Measurements from ENCODE around the gene TRRAP.

The TRRAP gene

GRCh38 chr7:98990356-98990755 is 112.0 kb downstream of the TRRAP start:
- H3K4me3 ChIP-seq (ENCODE audit: low read depth, low read length), result no peak overlapping the region
- no peak for TF ChIP-seq CTCF (IDR thresholded peaks at IDR 0.05; ENCODE audit: control insufficient read depth, extremely low read depth, insufficient read depth)
- DNase-seq (ENCODE audit: low read depth), result no peak

GRCh38 chr7:98991141-98991540 is 112.8 kb downstream of the TRRAP start:
- DNase-seq (ENCODE audit: low read depth), result no peak
- H3K4me3 ChIP-seq (ENCODE audit: low read depth, low read length), result no peak overlapping the region
- no peak for TF ChIP-seq CTCF (IDR thresholded peaks at IDR 0.05; ENCODE audit: control insufficient read depth, extremely low read depth, insufficient read depth)

GRCh38 chr7:98992076-98992475 is 113.7 kb downstream of the TRRAP start:
- DNase-seq (ENCODE audit: low read depth), result no peak
- no peak overlapping the region for H3K4me3 ChIP-seq (ENCODE audit: low read depth, low read length)
- no peak for TF ChIP-seq CTCF (IDR thresholded peaks at IDR 0.05; ENCODE audit: control insufficient read depth, extremely low read depth, insufficient read depth)

- no peak for DNase-seq (ENCODE audit: low read depth)
- no peak overlapping the region for H3K4me3 ChIP-seq (ENCODE audit: low read depth, low read length)
- TF ChIP-seq CTCF (IDR thresholded peaks at IDR 0.05; ENCODE audit: control insufficient read depth, extremely low read depth, insufficient read depth), result peak; percentile 13; the same call in 1 of the 2 replicates
Observed at GRCh38 chr7:98993024-98993897, 114.9 kb downstream of the TRRAP start.

- TF ChIP-seq CTCF (IDR thresholded peaks at IDR 0.05; ENCODE audit: control insufficient read depth, extremely low read depth, insufficient read depth), result no peak
- no peak overlapping the region for H3K4me3 ChIP-seq (ENCODE audit: low read depth, low read length)
- no peak for DNase-seq (ENCODE audit: low read depth)
Observed at GRCh38 chr7:98994046-98994944, 116.0 kb downstream of the TRRAP start.

GRCh38 chr7:98995111-98995510 is 116.8 kb downstream of the TRRAP start:
- no peak overlapping the region for H3K4me3 ChIP-seq (ENCODE audit: low read depth, low read length)
- no peak for DNase-seq (ENCODE audit: low read depth)
- no peak for TF ChIP-seq CTCF (IDR thresholded peaks at IDR 0.05; ENCODE audit: control insufficient read depth, extremely low read depth, insufficient read depth)

Data from LNCaP clone FGC (cell line).